Measurements from ENCODE around the gene SAMD4A.

- TF ChIP-seq, protein P1, sequence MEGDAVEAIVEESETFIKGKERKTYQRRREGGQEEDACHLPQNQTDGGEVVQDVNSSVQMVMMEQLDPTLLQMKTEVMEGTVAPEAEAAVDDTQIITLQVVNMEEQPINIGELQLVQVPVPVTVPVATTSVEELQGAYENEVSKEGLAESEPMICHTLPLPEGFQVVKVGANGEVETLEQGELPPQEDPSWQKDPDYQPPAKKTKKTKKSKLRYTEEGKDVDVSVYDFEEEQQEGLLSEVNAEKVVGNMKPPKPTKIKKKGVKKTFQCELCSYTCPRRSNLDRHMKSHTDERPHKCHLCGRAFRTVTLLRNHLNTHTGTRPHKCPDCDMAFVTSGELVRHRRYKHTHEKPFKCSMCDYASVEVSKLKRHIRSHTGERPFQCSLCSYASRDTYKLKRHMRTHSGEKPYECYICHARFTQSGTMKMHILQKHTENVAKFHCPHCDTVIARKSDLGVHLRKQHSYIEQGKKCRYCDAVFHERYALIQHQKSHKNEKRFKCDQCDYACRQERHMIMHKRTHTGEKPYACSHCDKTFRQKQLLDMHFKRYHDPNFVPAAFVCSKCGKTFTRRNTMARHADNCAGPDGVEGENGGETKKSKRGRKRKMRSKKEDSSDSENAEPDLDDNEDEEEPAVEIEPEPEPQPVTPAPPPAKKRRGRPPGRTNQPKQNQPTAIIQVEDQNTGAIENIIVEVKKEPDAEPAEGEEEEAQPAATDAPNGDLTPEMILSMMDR (IDR thresholded peaks at IDR 0.05) = peak in 11 of 12 donors; percentile 18 to 58 (median 34)
- TF ChIP-seq POLR2A (IDR thresholded peaks at IDR 0.05) = peak in 1 of 2 donors; percentile 44
These were observed at the start of gene SAMD4A for GRCh38 chr14:54566410-54567223.
